SK-N-MC (cell line): ENCODE data around the gene MRPL42.

ENCODE experiments used
- EZH2 ChIP-seq: fragments of 200-600 bp; sonication (generic); IDR thresholded peaks from one replicate; pipeline ENCODE4 v1.6.1; 2017; ENCODE audit warnings: antibody characterized with exemption
- POLR2AphosphoS5 ChIP-seq: IDR thresholded peaks from 2 replicates; pipeline ENCODE4 v1.6.1; 2012; ENCODE audit warnings: mild to moderate bottlenecking, low read depth, low read length, borderline replicate concordance

GRCh38 chr12:93460003-93460402 lies 7.3 kb upstream of the MRPL42 start:
- no peak for TF ChIP-seq POLR2AphosphoS5
- no peak for TF ChIP-seq EZH2
